Measurements from ENCODE around the gene ANKRD65. TPM values are rescaled to one million over a fixed set of nuclear protein-coding genes. Genes with fewer than 3 reads are reported as not detected.
"Not testable (repeated sequence)": the region's sequence is repeated elsewhere in the genome, so short reads cannot be mapped to it uniquely, and the experiment has no call there.

Gene ANKRD65
- polyA plus RNA-seq, 1 donor (not counting 4 experiments of a cell fraction or from before 2014, with no cell fraction given), result 4.6 TPM

GRCh38 chr1:1452882-1453281, 31.8 kb upstream of the ANKRD65 start:
- no peaks in the 10 kb centered on the region for H4K20me1 ChIP-seq (ENCODE audit: control insufficient read depth, extremely low read depth, insufficient read depth, low read length)
- no peak overlapping the region for H3K9ac ChIP-seq (ENCODE audit: control insufficient read depth, extremely low read depth, insufficient read depth, low read length)
- peaks cover 7% of the 10 kb centered on the region for H3K27me3 ChIP-seq (ENCODE audit: control insufficient read depth, extremely low read depth, insufficient read depth, low read length)
- dilution Hi-C loops (cut with MboI; ENCODE audit: extremely low pct_ligation_motif_present, low sequenced_read_pairs), result no loop called here
- H3K36me3 ChIP-seq (ENCODE audit: control insufficient read depth in 2 of 2, extremely low read depth in 1 of 2, insufficient read depth in 2 of 2, low read length in 2 of 2), result no peaks in the 10 kb centered on the region
- H2AFZ ChIP-seq (ENCODE audit: control insufficient read depth, low read length), result no peak overlapping the region
- no peaks in the 10 kb centered on the region for H3K79me2 ChIP-seq (ENCODE audit: control insufficient read depth, insufficient read depth, low read length)
- FAIRE-seq (no peak), DNase-seq (ENCODE audit: low read depth, low spot score) (no peak)
- H3K9me1 ChIP-seq (ENCODE audit: control insufficient read depth, extremely low read depth, insufficient read depth, low read length), result no peaks in the 10 kb centered on the region
- H3K4me3 ChIP-seq (ENCODE audit: control insufficient read depth in 2 of 3, extremely low read depth in 1 of 3, insufficient read depth in 2 of 3, low read depth in 1 of 3, low read length in 3 of 3), result no peak overlapping the region
- no peak overlapping the region for H3K27ac ChIP-seq (ENCODE audit: control insufficient read depth, insufficient read depth, low read length)
- H3K9me3 ChIP-seq (ENCODE audit: control insufficient read depth, low read depth, low read length), result no peaks in the 10 kb centered on the region
- no peaks in the 10 kb centered on the region for H3K4me1 ChIP-seq (ENCODE audit: control insufficient read depth, extremely low read depth, insufficient read depth, low read length)
- TF ChIP-seq CTCF (optimal IDR thresholded peaks at IDR 0.05 in 1 of 3, IDR thresholded peaks at IDR 0.05 in 1 of 3, conservative IDR thresholded peaks at IDR 0.05 in 1 of 3; ENCODE audit: extremely low read depth in 1 of 3, insufficient read depth in 2 of 3, low read length in 3 of 3), result no peak
- no peak for TF ChIP-seq EZH2 (IDR thresholded peaks at IDR 0.05; ENCODE audit: low read length)
- no peak overlapping the region for H3K4me2 ChIP-seq (ENCODE audit: control insufficient read depth, extremely low read depth, insufficient read depth, low read depth, low read length)

GRCh38 chr1:1452365-1452739, 31.3 kb upstream of the ANKRD65 start:
- H3K4me2 ChIP-seq (ENCODE audit: control insufficient read depth, extremely low read depth, insufficient read depth, low read depth, low read length); H3K9ac ChIP-seq (ENCODE audit: control insufficient read depth, extremely low read depth, insufficient read depth, low read length); H3K79me2 ChIP-seq (ENCODE audit: control insufficient read depth, insufficient read depth, low read length); H3K9me1 ChIP-seq (ENCODE audit: control insufficient read depth, extremely low read depth, insufficient read depth, low read length); H4K20me1 ChIP-seq (ENCODE audit: control insufficient read depth, extremely low read depth, insufficient read depth, low read length); H3K36me3 ChIP-seq (ENCODE audit: control insufficient read depth in 2 of 2, extremely low read depth in 1 of 2, insufficient read depth in 2 of 2, low read length in 2 of 2); FAIRE-seq; H2AFZ ChIP-seq (ENCODE audit: control insufficient read depth, low read length); H3K27me3 ChIP-seq (ENCODE audit: control insufficient read depth, extremely low read depth, insufficient read depth, low read length); dilution Hi-C loops (cut with MboI; ENCODE audit: extremely low pct_ligation_motif_present, low sequenced_read_pairs); H3K9me3 ChIP-seq (ENCODE audit: control insufficient read depth, low read depth, low read length); H3K27ac ChIP-seq (ENCODE audit: control insufficient read depth, insufficient read depth, low read length); H3K4me1 ChIP-seq (ENCODE audit: control insufficient read depth, extremely low read depth, insufficient read depth, low read length); H3K4me3 ChIP-seq (ENCODE audit: control insufficient read depth in 2 of 3, extremely low read depth in 1 of 3, insufficient read depth in 2 of 3, low read depth in 1 of 3, low read length in 3 of 3); DNase-seq (ENCODE audit: low read depth, low spot score): not testable (repeated sequence)

- H2AFZ ChIP-seq (ENCODE audit: control insufficient read depth, low read length), result no peak overlapping the region
- H3K9ac ChIP-seq (ENCODE audit: control insufficient read depth, extremely low read depth, insufficient read depth, low read length), result no peak overlapping the region
- peaks cover 7% of the 10 kb centered on the region for H3K27me3 ChIP-seq (ENCODE audit: control insufficient read depth, extremely low read depth, insufficient read depth, low read length)
- TF ChIP-seq CTCF (optimal IDR thresholded peaks at IDR 0.05 in 1 of 3, IDR thresholded peaks at IDR 0.05 in 1 of 3, conservative IDR thresholded peaks at IDR 0.05 in 1 of 3; ENCODE audit: extremely low read depth in 1 of 3, insufficient read depth in 2 of 3, low read length in 3 of 3), result no peak
- no peak for TF ChIP-seq EZH2 (IDR thresholded peaks at IDR 0.05; ENCODE audit: low read length)
- H3K9me1 ChIP-seq (ENCODE audit: control insufficient read depth, extremely low read depth, insufficient read depth, low read length), result no peaks in the 10 kb centered on the region
- dilution Hi-C loops (cut with MboI; ENCODE audit: extremely low pct_ligation_motif_present, low sequenced_read_pairs), result no loop called here
- no peaks in the 10 kb centered on the region for H3K4me1 ChIP-seq (ENCODE audit: control insufficient read depth, extremely low read depth, insufficient read depth, low read length)
- no peak overlapping the region for H3K4me3 ChIP-seq (ENCODE audit: control insufficient read depth in 2 of 3, extremely low read depth in 1 of 3, insufficient read depth in 2 of 3, low read depth in 1 of 3, low read length in 3 of 3)
- no peaks in the 10 kb centered on the region for H3K9me3 ChIP-seq (ENCODE audit: control insufficient read depth, low read depth, low read length)
- H3K36me3 ChIP-seq (ENCODE audit: control insufficient read depth in 2 of 2, extremely low read depth in 1 of 2, insufficient read depth in 2 of 2, low read length in 2 of 2), result no peaks in the 10 kb centered on the region
- no peaks in the 10 kb centered on the region for H3K79me2 ChIP-seq (ENCODE audit: control insufficient read depth, insufficient read depth, low read length)
- no peak overlapping the region for H3K4me2 ChIP-seq (ENCODE audit: control insufficient read depth, extremely low read depth, insufficient read depth, low read depth, low read length)
- FAIRE-seq, result no peak
- no peak overlapping the region for H3K27ac ChIP-seq (ENCODE audit: control insufficient read depth, insufficient read depth, low read length)
- H4K20me1 ChIP-seq (ENCODE audit: control insufficient read depth, extremely low read depth, insufficient read depth, low read length), result no peaks in the 10 kb centered on the region
- DNase-seq (ENCODE audit: low read depth, low spot score), result no peak
These were observed 30.8 kb upstream of the ANKRD65 start for GRCh38 chr1:1451696-1452364.

GRCh38 chr1:1450616-1451015, 29.5 kb upstream of the ANKRD65 start:
- H3K4me2 ChIP-seq (ENCODE audit: control insufficient read depth, extremely low read depth, insufficient read depth, low read depth, low read length); H3K9me1 ChIP-seq (ENCODE audit: control insufficient read depth, extremely low read depth, insufficient read depth, low read length); dilution Hi-C loops (cut with MboI; ENCODE audit: extremely low pct_ligation_motif_present, low sequenced_read_pairs); H3K79me2 ChIP-seq (ENCODE audit: control insufficient read depth, insufficient read depth, low read length); H3K27me3 ChIP-seq (ENCODE audit: control insufficient read depth, extremely low read depth, insufficient read depth, low read length); H3K27ac ChIP-seq (ENCODE audit: control insufficient read depth, insufficient read depth, low read length); H3K9ac ChIP-seq (ENCODE audit: control insufficient read depth, extremely low read depth, insufficient read depth, low read length); H3K36me3 ChIP-seq (ENCODE audit: control insufficient read depth in 2 of 2, extremely low read depth in 1 of 2, insufficient read depth in 2 of 2, low read length in 2 of 2); FAIRE-seq; H2AFZ ChIP-seq (ENCODE audit: control insufficient read depth, low read length); H4K20me1 ChIP-seq (ENCODE audit: control insufficient read depth, extremely low read depth, insufficient read depth, low read length); DNase-seq (ENCODE audit: low read depth, low spot score); H3K4me3 ChIP-seq (ENCODE audit: control insufficient read depth in 2 of 3, extremely low read depth in 1 of 3, insufficient read depth in 2 of 3, low read depth in 1 of 3, low read length in 3 of 3); H3K4me1 ChIP-seq (ENCODE audit: control insufficient read depth, extremely low read depth, insufficient read depth, low read length); H3K9me3 ChIP-seq (ENCODE audit: control insufficient read depth, low read depth, low read length): not testable (repeated sequence)
